Germinal center (tissue), 1 donor: ENCODE results near the gene NAGS.
"Not testable (repeated sequence)": the region's sequence is repeated elsewhere in the genome, so short reads cannot be mapped to it uniquely, and the experiment has no call there.

Experiments
- DNase-seq: peaks from one replicate; pipeline ENCODE4 v3.0.0; 2012; ENCODE audit warnings: mixed read lengths, low spot score

Gene NAGS

DNA sequence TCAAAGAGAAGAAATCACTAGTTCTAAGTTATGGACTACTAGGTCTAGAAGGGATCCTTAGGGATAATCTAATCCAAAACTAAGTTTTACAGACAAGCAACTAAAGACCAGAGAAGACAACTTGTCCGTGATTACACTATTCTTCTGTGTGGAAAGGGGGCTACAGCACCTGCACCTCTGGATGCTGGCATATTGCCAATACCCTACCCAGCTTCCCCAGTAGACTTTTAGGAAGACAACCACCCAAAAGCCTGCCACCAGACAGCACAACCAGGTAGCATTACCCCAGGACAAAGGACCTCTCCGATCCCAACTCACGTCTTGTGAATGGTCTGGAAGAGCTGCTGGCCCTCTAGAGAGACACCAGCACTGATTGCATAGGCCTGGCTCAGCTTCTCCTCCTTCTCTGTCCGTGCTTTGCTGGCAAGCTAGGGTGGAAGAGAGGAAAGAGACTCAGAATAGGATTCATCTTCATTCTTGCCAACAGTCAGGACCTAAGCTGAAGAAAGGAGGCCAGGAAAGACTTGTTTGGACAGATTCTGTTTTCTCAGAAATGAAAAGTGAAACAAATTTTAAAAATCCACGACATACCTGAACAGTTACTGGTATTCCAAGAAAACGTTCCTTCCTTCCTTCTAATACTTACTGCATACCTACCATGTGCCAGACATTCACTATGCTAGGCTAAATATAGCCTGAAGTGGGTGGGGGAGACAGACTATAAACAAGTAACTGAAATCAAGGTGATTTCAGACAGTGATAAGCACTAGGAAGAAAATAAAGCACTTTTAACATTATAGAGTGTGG is 35.6 kb downstream of the NAGS start:
- no peak for DNase-seq

DNA sequence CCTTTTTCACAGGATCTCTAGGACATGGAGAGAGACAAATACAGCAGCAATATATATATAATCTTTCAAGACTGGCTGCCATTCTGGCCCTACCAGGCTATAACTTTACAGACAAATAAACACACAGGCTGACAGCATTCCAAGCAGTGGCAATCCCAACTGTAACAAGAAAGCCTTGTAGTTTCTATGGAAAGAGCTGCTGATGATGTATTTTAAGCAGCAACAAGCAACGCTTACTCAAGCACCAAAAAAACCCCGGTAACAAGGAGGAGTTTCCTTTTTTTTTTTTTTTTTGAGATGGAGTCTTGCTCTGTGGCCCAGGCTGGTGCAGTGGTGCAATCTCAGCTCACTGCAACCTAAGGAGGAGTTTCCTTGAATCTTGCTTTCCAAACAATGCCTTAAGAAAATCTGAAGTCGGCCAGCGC is 38.9 kb downstream of the NAGS start:
- no peak for DNase-seq

DNA sequence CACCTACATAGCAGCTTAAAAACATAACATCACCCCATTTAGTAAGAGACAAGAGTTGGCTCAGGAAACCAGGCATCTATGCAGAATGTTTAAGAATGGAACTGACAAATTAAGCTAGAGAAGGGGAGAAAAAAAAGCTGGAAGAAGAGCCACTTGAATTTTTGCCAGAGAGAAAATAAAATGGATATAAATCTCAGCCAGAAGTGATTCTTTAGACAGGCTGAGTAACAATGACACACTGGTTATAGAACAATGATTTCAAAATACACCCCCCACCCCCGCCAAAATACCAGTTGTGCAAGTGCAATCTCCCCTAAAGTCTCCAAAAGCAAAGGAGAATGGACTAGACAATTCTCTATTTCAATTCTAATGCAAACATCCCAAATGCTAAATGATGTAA is 39.6 kb downstream of the NAGS start:
- no peak for DNase-seq

DNA sequence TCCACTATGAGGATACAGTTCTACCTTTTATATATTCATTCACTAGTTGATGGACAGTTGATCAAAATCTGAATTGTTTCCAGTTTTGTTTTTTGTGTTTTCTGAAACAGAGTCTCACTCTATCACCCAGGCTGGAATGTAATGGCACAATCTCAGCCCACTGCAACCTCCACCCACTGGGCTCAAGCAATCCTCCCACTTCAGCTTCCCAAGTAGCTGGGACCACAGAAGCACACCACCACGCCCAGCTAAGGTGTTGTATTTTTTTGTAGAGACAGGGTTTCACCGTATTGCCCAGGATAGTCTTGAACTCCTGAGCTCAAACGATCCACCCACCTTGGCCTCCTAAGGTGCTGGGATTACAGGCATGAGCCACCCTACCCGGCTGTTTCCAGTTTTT is 41.1 kb downstream of the NAGS start:
- DNase-seq = no peak

DNA sequence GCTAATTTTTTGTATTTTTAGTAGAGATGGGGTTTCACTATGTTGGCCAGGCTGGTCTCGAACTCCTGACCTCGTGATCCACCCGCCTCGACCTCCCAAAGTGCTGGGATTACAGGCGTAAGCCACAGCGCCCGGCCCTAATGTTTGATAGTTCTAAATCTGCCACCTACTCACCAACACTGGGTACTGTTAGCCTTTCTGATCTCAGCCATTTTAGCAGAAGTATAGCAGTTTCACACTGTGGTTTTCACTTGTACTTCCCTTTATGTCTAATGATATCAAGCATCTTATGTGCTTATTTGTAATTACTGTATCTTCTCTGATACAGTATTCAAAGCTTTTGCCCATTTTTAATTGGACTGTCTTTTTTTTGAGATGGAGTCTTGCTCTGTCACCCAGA is 42.5 kb downstream of the NAGS start:
- DNase-seq = not testable (repeated sequence)

DNA sequence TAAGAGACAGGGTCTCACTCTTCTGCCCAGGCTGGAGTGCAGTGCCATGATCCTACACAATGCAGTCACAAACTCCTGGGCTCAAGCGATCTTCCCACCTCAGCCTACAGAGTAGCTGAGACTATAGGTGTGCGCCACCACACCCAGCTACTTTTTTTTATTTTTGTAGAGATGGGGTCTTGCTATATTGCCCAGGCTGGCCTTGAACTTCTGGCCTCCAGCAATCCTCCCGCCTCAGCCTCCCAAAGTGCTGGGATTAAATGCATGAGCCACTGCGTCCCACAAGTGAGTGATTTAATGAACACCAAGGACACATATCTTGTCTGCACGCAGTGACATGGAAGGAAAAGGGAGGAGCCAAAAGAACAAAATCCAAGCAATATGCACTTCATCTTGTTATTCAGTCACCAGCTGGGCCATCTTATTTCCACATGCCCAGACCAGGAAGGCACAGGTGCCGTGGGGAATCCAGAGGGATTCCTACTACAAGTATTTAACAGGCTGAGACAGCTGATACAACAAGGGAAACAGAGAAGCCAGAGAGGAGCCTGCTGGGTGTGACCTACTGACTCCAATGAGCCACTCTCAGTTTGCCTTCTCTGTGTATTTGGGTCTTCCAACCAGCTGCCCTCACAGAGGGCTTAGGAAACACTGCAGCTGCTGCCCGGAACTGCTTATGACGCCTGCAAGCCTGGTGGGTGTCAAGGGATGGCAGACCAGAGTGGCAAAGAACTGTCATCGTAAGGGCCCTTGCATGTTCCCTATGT is 45.1 kb downstream of the NAGS start:
- no peak for DNase-seq

DNA sequence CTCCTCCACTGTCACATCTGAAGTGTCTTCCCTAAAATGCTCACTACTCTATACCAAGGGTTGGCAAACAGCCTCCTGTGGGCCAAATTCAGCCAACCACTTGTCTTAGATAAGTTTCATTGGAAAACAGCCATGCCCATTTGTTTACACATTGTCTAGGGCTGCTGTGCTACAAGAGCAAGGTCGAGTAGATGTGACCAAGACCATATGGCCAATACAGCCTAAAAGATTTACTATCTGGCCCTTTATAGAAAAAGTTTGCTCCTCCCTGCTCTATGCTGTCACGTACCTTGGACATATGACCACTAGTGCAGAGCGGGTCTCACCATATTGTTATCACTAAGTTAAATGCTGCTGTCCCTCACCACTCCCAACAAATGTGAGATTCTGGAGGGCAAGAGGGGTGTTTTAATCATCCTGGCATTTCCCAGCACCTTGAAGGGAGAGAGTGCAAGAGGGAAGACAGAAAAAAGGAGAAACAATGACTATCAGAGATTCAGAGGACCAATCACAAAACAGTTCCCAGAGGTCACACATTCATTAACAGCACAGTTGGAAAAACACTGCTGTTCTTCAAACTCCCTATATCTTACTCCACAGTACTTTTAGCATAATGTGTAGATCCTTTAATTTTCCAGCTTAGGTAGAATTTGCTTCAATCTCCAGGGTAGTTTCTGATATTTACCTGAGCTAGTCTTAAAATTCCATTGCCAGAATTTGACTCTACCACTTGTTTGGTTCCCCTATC is 48.9 kb downstream of the NAGS start:
- no peak for DNase-seq
